GM18505 (cell line): ENCODE results near the gene NSD2.

Experiments
- ATAC-seq: cut with Tn5 transposase; IDR thresholded peaks from one replicate; pipeline ENCODE4 v1.9.1; 2021; ENCODE audit not compliant: unreplicated experiment
- POLR2A ChIP-seq: IDR thresholded peaks from 4 replicates; pipeline ENCODE4 v1.6.1; 2011; ENCODE audit warnings: borderline replicate concordance; ENCODE audit not compliant: insufficient read depth, insufficient read length; ENCODE audit errors: extremely low read depth

The NSD2 gene

GRCh38 chr4:1984406-1985191, 113.4 kb downstream of the NSD2 start:
- no peak for TF ChIP-seq POLR2A
- ATAC-seq = no peak

- TF ChIP-seq POLR2A = no peak
- ATAC-seq = no peak
Measured at GRCh38 chr4:1985294-1985693, 114.1 kb downstream of the NSD2 start.

- TF ChIP-seq POLR2A = no peak
- ATAC-seq = no peak
Measured at GRCh38 chr4:1985780-1986577, 114.8 kb downstream of the NSD2 start.

GRCh38 chr4:1986578-1987210, 115.5 kb downstream of the NSD2 start:
- TF ChIP-seq POLR2A = no peak
- ATAC-seq = no peak

GRCh38 chr4:1987296-1987695, 116.1 kb downstream of the NSD2 start:
- no peak for TF ChIP-seq POLR2A
- ATAC-seq = no peak

GRCh38 chr4:1987721-1988326, 116.6 kb downstream of the NSD2 start:
- ATAC-seq = no peak
- no peak for TF ChIP-seq POLR2A

- ATAC-seq = no peak
- no peak for TF ChIP-seq POLR2A
Measured at GRCh38 chr4:1988327-1988724, 117.1 kb downstream of the NSD2 start.

- no peak for TF ChIP-seq POLR2A
- ATAC-seq = no peak
Measured at GRCh38 chr4:1989533-1990347, 118.5 kb downstream of the NSD2 start.

- TF ChIP-seq POLR2A = no peak
- no peak for ATAC-seq
Measured at GRCh38 chr4:1990348-1990645, 119.1 kb downstream of the NSD2 start.

- TF ChIP-seq POLR2A = no peak
- ATAC-seq = no peak
Measured at GRCh38 chr4:1990676-1991075, 119.5 kb downstream of the NSD2 start.

GRCh38 chr4:1991087-1991486, 119.9 kb downstream of the NSD2 start:
- no peak for ATAC-seq
- no peak for TF ChIP-seq POLR2A

- no peak for TF ChIP-seq POLR2A
- ATAC-seq = no peak
Measured at GRCh38 chr4:1991596-1992434, 120.6 kb downstream of the NSD2 start.
